SK-N-SH (cell line): Measurements from ENCODE around the gene PNPLA8. TPM values are rescaled to one million over a fixed set of nuclear protein-coding genes. Genes with fewer than 3 reads are reported as not detected.

Experiments
- CTCF ChIA-PET: fragments of 300-600, 350-600 bp; formaldehyde crosslinking; extraction: SDS; loops from one replicate; lab custom pipeline; 2021; lab: Yijun Ruan, JAX
- POLR2A ChIA-PET: fragments of 350-600 bp; sonication (Branson Sonifier 250); formaldehyde crosslinking; extraction: SDS; loops from one replicate; lab custom pipeline; 2020; ENCODE audit warnings: antibody characterized with exemption, inconsistent platforms; lab: Yijun Ruan, JAX
- DNase-seq: peaks from one replicate; pipeline ENCODE4 v3.0.0; 2012
- H2AFZ ChIP-seq: fragments of 200-600 bp; sonication (generic); 2 replicates; pipeline ENCODE4 v1.8.1; 2016; ENCODE audit warnings: antibody characterized with exemption, mild to moderate bottlenecking, low read depth
- H3F3A ChIP-seq: fragments of 200-600 bp; sonication (generic); replicated peaks from 2 replicates; pipeline ENCODE3; 2016; ENCODE audit warnings: antibody characterized with exemption, mild to moderate bottlenecking; ENCODE audit not compliant: insufficient read depth
- H3K27ac ChIP-seq, 2 experiments: fragments of 200-500 bp in 1 of 2; fragments of 200-600 bp in 1 of 2; sonication (Bioruptor generic) in 1 of 2; sonication (generic), shearing (Covaris generic) in 1 of 2; 2 replicates each; pipeline versions ENCODE4 v1.5.1 to v1.6.1; 2014 to 2016; ENCODE audit warnings: low read depth in 2 of 2, inconsistent platforms in 1 of 2, low read length in 1 of 2, mild to moderate bottlenecking in 1 of 2, mixed read lengths in 1 of 2
- H3K27me3 ChIP-seq: fragments of 200-600 bp; sonication (generic), shearing (Covaris generic); 2 replicates; pipeline ENCODE4 v1.6.1; 2016; ENCODE audit warnings: mixed run types; ENCODE audit not compliant: insufficient read depth
- H3K36me3 ChIP-seq, 2 experiments: fragments of 200-500 bp in 1 of 2; fragments of 200-600 bp in 1 of 2; sonication (Bioruptor generic) in 1 of 2; sonication (generic) in 1 of 2; replicated peaks in 1 of 2; 2 replicates each; pipeline versions ENCODE3 to v1.5.1; 2014 to 2016; ENCODE audit warnings: low read length in 1 of 2, mild to moderate bottlenecking in 1 of 2; ENCODE audit not compliant: insufficient read depth in 2 of 2, control insufficient read depth in 1 of 2
- H3K4me1 ChIP-seq, 2 experiments: fragments of 200-500 bp in 1 of 2; fragments of 200-600 bp in 1 of 2; sonication (Bioruptor generic) in 1 of 2; sonication (generic), shearing (Covaris generic) in 1 of 2; 2 replicates each; pipeline versions ENCODE4 v1.5.1 to v1.6.1; 2014 to 2016; ENCODE audit warnings: low read depth in 1 of 2, low read length in 1 of 2, mixed run types in 1 of 2; ENCODE audit not compliant: insufficient read depth in 2 of 2, control insufficient read depth in 1 of 2
- H3K4me2 ChIP-seq: fragments of 200-600 bp; sonication (generic), shearing (Covaris generic); 2 replicates; pipeline ENCODE4 v1.6.1; 2017; ENCODE audit warnings: mixed run types
- H3K4me3 ChIP-seq, 2 experiments: fragments of 200-500 bp in 1 of 2; fragments of 200-600 bp in 1 of 2; sonication (Bioruptor generic) in 1 of 2; sonication (generic), shearing (Covaris generic) in 1 of 2; 2 replicates each; pipeline versions ENCODE4 v1.5.1 to v1.8.1; 2014 to 2016; ENCODE audit warnings: low read depth in 2 of 2, inconsistent platforms in 1 of 2, low read length in 1 of 2, mild to moderate bottlenecking in 1 of 2, mixed read lengths in 1 of 2, moderate library complexity in 1 of 2
- H3K79me2 ChIP-seq: fragments of 200-600 bp; sonication (generic); 2 replicates; pipeline ENCODE4 v1.8.1; 2017; ENCODE audit warnings: mild to moderate bottlenecking; ENCODE audit not compliant: insufficient read depth
- H3K9ac ChIP-seq: fragments of 200-600 bp; sonication (generic); 2 replicates; pipeline ENCODE4 v1.6.1; 2017; ENCODE audit warnings: mixed run types
- H3K9me2 ChIP-seq: fragments of 200-600 bp; sonication (generic); 2 replicates; pipeline ENCODE4 v1.6.1; 2017; ENCODE audit warnings: mixed run types
- H3K9me3 ChIP-seq: fragments of 200-600 bp; sonication (generic); 2 replicates; pipeline ENCODE4 v1.6.1; 2017; ENCODE audit warnings: mixed run types, mild to moderate bottlenecking, moderate library complexity
- H4K20me1 ChIP-seq: fragments of 200-600 bp; sonication (generic); 2 replicates; pipeline ENCODE4 v1.6.1; 2017; ENCODE audit warnings: mild to moderate bottlenecking, mixed run types; ENCODE audit not compliant: insufficient read depth
- CHD2 ChIP-seq: fragments of 150-350 bp; IDR thresholded peaks from 2 replicates; pipeline ENCODE4 v1.6.1; 2018; ENCODE audit warnings: low read length; ENCODE audit not compliant: partially characterized antibody
- EZH2phosphoT487 ChIP-seq: fragments of 200-600 bp; sonication (generic); IDR thresholded peaks from 2 replicates; pipeline ENCODE4 v1.6.1; 2017; ENCODE audit warnings: low read depth, mixed run types, mild to moderate bottlenecking, antibody characterized with exemption, moderate library complexity, borderline replicate concordance
- FOSL2 ChIP-seq: IDR thresholded peaks from 2 replicates; pipeline ENCODE4 v1.4.0; 2012; ENCODE audit warnings: low read depth, mild to moderate bottlenecking, moderate library complexity, borderline replicate concordance
- FOXJ3 ChIP-seq: sonication (generic); formaldehyde crosslinking; IDR thresholded peaks from 2 replicates; pipeline ENCODE4 v1.5.1; 2020; ENCODE audit warnings: mild to moderate bottlenecking, missing genetic modification reagents
- FOXM1 ChIP-seq: IDR thresholded peaks from 2 replicates; pipeline ENCODE4 v1.4.0; 2012; ENCODE audit warnings: low read depth, mild to moderate bottlenecking
- IRF3 ChIP-seq: fragments of 150-350 bp; IDR thresholded peaks from 2 replicates; pipeline ENCODE4 v1.6.1; 2016; ENCODE audit warnings: mild to moderate bottlenecking, low read depth, low read length
- JUND ChIP-seq: IDR thresholded peaks from 2 replicates; pipeline ENCODE4 v1.4.0; 2012
- MAX ChIP-seq: IDR thresholded peaks from 2 replicates; pipeline ENCODE4 v1.4.0; 2012; ENCODE audit warnings: low read depth
- NFIC ChIP-seq: IDR thresholded peaks from 2 replicates; pipeline ENCODE4 v1.4.0; 2012; ENCODE audit warnings: borderline replicate concordance
- REST ChIP-seq: IDR thresholded peaks from 2 replicates; pipeline ENCODE4 v1.6.1; 2012; ENCODE audit warnings: mild to moderate bottlenecking, low read depth, low read length, moderate library complexity
- RFX5 ChIP-seq: IDR thresholded peaks from 2 replicates; pipeline ENCODE4 v1.6.1; 2012; ENCODE audit warnings: mild to moderate bottlenecking, improper control_type of control experiment, low read length
- SIN3A ChIP-seq: IDR thresholded peaks from 2 replicates; pipeline ENCODE4 v1.6.1; 2012; ENCODE audit warnings: low read depth, mild to moderate bottlenecking, low read length, moderate library complexity, borderline replicate concordance
- SMC3 ChIP-seq: IDR thresholded peaks from 2 replicates; pipeline ENCODE4 v1.6.1; 2012; ENCODE audit warnings: low read depth, low read length, improper control_type of control experiment
- TCF12 ChIP-seq: IDR thresholded peaks from 2 replicates; pipeline ENCODE4 v1.4.0; 2012
- USF1 ChIP-seq: IDR thresholded peaks from 2 replicates; pipeline ENCODE4 v1.4.0; 2012; ENCODE audit warnings: low read depth, borderline replicate concordance
- USF2 ChIP-seq: fragments of 150-350 bp; IDR thresholded peaks from 2 replicates; pipeline ENCODE4 v1.6.1; 2017; ENCODE audit warnings: antibody characterized with exemption, low read length, low read depth, borderline replicate concordance
- ZBTB33 ChIP-seq: IDR thresholded peaks from 2 replicates; pipeline ENCODE4 v1.4.0; 2012; ENCODE audit warnings: low read depth, borderline replicate concordance
- WGBS: methylation state at CpG from one replicate; pipeline ENCODE4 v1.1.6; 2017; ENCODE audit warnings: low lambda C conversion rate; 5-methylcytosine and 5-hydroxymethylcytosine counted together
- polyA plus RNA-seq, 3 experiments: library from polyadenylated mRNA; depleted of rRNA; stranded (reverse); fragments of >200 nt; gene quantifications; 2 replicates each; pipeline ENCODE4 v1.2.3, GENCODE V29; 2012

The PNPLA8 gene
- polyA plus RNA-seq, 1 of the 3 experiments (the other 2 are of a cell fraction) = 7.2 TPM

- H4K20me1 ChIP-seq = no peaks in the 10 kb centered on the region
- ChIA-PET POLR2A (no interaction called here), CTCF (no interaction called here)
- H3K4me1 ChIP-seq = no peaks in the 10 kb centered on the region
- TF ChIP-seq ZBTB33 (no peak), CHD2 (no peak), USF2 (no peak), IRF3 (no peak), JUND (no peak), EZH2phosphoT487 (no peak), RFX5 (no peak), SIN3A (no peak), USF1 (no peak), MAX (no peak), FOXJ3 (no peak), FOSL2 (no peak), TCF12 (no peak), REST (no peak), FOXM1 (no peak), SMC3 (no peak), NFIC (no peak)
- no peak overlapping the region for H3K4me2 ChIP-seq
- H2AFZ ChIP-seq = no peak overlapping the region
- no peak for DNase-seq
- no peaks in the 10 kb centered on the region for H3K79me2 ChIP-seq
- no peaks in the 10 kb centered on the region for H3K36me3 ChIP-seq
- no peak overlapping the region for H3K4me3 ChIP-seq
- no peaks in the 10 kb centered on the region for H3K9me2 ChIP-seq
- no peak overlapping the region for H3K9ac ChIP-seq
- H3K9me3 ChIP-seq = no peaks in the 10 kb centered on the region
- H3F3A ChIP-seq = peaks cover 5% of the 10 kb centered on the region
- WGBS = 58% methylated on average over 2 of the region's 2 CpGs
- no peak overlapping the region for H3K27ac ChIP-seq
- no peaks in the 10 kb centered on the region for H3K27me3 ChIP-seq
Measured at GRCh38 chr7:108537229-108537628, 11.3 kb upstream of the PNPLA8 start.
